Measurements from ENCODE around the gene CASKIN2. TPM values are rescaled to one million over a fixed set of nuclear protein-coding genes. Genes with fewer than 3 reads are reported as not detected.

Gene CASKIN2
- total RNA-seq, 1 experiment from 2014 or later, result 25.4 TPM

DNA sequence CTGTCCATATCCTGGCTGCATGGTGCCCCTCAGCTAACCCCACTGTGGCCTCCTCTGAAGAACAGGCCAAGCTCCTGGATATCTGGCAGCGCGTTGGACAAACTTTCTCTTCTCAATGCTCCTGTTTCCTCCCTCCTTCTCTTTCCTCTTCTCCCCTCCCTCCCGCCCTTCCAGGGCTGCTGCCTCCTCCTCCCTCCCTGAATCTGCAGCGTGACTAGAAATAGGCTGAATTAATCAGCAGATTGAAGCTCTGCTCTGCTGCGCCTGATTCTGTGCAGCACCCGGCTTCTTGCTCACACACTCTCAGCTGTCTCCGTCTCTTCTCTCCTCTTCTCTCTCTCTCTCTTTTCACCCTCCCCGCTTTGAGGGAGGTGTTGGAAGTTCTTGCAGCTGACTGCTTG lies 39.1 kb downstream of the CASKIN2 start:
- CTCF ChIA-PET, result interaction anchor here (0.6 kb wide), 1 partner anchor 214 kb away, joined by 3 read pairs; no protein-coding TSS in a partner anchor
- no peak overlapping the region for H3K4me2 ChIP-seq
- H3K36me3 ChIP-seq (ENCODE audit: low read depth), result peaks cover 7% of the 10 kb centered on the region
- POLR2A ChIA-PET (ENCODE audit: unreplicated experiment), result no interaction called here
- no peak for DNase-seq
- no peaks in the 10 kb centered on the region for H4K20me1 ChIP-seq (ENCODE audit: insufficient read depth)
- H3F3A ChIP-seq (ENCODE audit: insufficient read depth, low read depth), result no peaks in the 10 kb centered on the region
- H3K27me3 ChIP-seq (ENCODE audit: insufficient read depth, low read depth), result no peaks in the 10 kb centered on the region
- TF ChIP-seq, protein P1, sequence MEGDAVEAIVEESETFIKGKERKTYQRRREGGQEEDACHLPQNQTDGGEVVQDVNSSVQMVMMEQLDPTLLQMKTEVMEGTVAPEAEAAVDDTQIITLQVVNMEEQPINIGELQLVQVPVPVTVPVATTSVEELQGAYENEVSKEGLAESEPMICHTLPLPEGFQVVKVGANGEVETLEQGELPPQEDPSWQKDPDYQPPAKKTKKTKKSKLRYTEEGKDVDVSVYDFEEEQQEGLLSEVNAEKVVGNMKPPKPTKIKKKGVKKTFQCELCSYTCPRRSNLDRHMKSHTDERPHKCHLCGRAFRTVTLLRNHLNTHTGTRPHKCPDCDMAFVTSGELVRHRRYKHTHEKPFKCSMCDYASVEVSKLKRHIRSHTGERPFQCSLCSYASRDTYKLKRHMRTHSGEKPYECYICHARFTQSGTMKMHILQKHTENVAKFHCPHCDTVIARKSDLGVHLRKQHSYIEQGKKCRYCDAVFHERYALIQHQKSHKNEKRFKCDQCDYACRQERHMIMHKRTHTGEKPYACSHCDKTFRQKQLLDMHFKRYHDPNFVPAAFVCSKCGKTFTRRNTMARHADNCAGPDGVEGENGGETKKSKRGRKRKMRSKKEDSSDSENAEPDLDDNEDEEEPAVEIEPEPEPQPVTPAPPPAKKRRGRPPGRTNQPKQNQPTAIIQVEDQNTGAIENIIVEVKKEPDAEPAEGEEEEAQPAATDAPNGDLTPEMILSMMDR (conservative IDR thresholded peaks at IDR 0.05), result no peak
- TF ChIP-seq EZH2 (IDR thresholded peaks at IDR 0.05; ENCODE audit: low read depth), result no peak
- no peak overlapping the region for H3K4me3 ChIP-seq
- no peaks in the 10 kb centered on the region for H3K9me2 ChIP-seq (ENCODE audit: insufficient read depth)
- no peaks in the 10 kb centered on the region for H3K79me2 ChIP-seq (ENCODE audit: low read depth)
- H3K4me1 ChIP-seq (replicated peaks; ENCODE audit: insufficient read depth), result no peaks in the 10 kb centered on the region
- no peaks in the 10 kb centered on the region for H3K9me3 ChIP-seq (ENCODE audit: insufficient read depth, low read depth)
- intact Hi-C loops (cut with micrococcal nuclease; ENCODE audit: unreplicated experiment), result no loop called here
- BruUV-seq (replicated peaks), result no TSS peak
- H2AFZ ChIP-seq, result no peak overlapping the region
- H3K27ac ChIP-seq, result no peak overlapping the region

DNA sequence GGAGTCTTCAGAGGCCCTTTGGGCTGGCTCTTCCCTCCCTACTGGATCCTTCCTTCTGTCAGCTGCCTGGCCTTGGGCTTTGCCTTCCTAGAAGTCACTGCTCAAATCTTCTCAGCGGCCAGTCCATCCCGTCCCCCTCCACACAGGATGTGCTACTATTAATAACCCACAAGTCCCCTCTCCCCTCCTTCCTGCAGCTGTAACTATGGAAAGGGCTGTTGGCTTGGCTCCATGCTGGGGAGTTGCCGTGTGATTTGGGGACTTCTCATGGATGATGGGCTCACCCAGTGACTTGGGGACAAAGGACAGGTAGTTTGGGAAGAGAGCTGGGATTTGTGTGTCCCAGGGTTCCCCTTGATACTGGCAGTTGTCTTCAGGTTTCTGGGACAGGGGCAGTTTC lies 39.5 kb downstream of the CASKIN2 start:
- H3K27me3 ChIP-seq (ENCODE audit: insufficient read depth, low read depth), result no peaks in the 10 kb centered on the region
- H4K20me1 ChIP-seq (ENCODE audit: insufficient read depth), result no peaks in the 10 kb centered on the region
- no peak overlapping the region for H3K4me3 ChIP-seq
- CTCF ChIA-PET, result interaction anchor here (0.6 kb wide), 1 partner anchor 213 kb away, joined by 3 read pairs; no protein-coding TSS in a partner anchor
- no peaks in the 10 kb centered on the region for H3K9me3 ChIP-seq (ENCODE audit: insufficient read depth, low read depth)
- TF ChIP-seq, protein P1 (conservative IDR thresholded peaks at IDR 0.05), result no peak
- H3K9me2 ChIP-seq (ENCODE audit: insufficient read depth), result no peaks in the 10 kb centered on the region
- intact Hi-C loops (cut with micrococcal nuclease; ENCODE audit: unreplicated experiment), result no loop called here
- H3K4me2 ChIP-seq, result no peak overlapping the region
- no peaks in the 10 kb centered on the region for H3K4me1 ChIP-seq (replicated peaks; ENCODE audit: insufficient read depth)
- no peak for DNase-seq
- H3K79me2 ChIP-seq (ENCODE audit: low read depth), result no peaks in the 10 kb centered on the region
- POLR2A ChIA-PET (ENCODE audit: unreplicated experiment), result no interaction called here
- no peaks in the 10 kb centered on the region for H3F3A ChIP-seq (ENCODE audit: insufficient read depth, low read depth)
- BruUV-seq (replicated peaks), result no TSS peak
- H2AFZ ChIP-seq, result no peak overlapping the region
- no peak overlapping the region for H3K27ac ChIP-seq
- H3K36me3 ChIP-seq (ENCODE audit: low read depth), result peaks cover 7% of the 10 kb centered on the region

DNA sequence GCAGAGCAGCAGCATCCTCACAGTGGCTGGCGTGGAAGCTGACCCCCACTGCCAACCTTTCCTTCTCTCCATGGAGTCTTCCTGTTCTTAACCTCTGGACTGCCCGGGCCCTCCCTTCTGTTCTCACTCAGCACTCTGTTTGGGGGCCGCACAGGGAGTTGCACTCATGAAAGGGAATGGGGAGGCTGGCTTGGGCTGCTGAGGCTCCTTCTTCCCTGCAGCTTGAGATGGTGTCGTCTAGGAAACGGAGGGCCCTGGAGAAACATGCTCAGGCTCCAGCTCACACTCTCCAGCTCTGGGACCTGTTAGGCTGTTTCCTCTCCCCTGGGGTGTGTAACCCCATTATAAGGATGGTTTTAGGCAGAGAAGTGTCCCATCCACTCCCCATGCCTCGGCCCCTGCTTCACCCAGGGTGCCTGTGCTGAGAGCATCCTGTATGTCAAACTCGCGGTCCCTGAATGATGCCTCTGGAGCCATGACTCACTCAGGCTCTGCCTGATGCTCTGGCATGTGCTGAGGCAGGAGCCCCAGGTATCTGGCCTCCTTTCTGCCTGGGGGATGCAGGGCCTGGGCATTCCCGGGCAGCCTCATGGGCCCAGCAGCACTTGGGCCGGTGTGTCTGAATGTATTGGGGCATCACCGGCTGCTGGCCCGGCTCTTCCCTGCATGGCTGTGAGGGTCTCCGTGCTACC lies 40.0 kb downstream of the CASKIN2 start:
- no peaks in the 10 kb centered on the region for H3K9me3 ChIP-seq (ENCODE audit: insufficient read depth, low read depth)
- POLR2A ChIA-PET (ENCODE audit: unreplicated experiment), result interaction anchor here (0.6 to 0.7 kb wide), 2 partner anchors 155 to 247 kb away, joined by 3 to 5 read pairs; no protein-coding TSS in a partner anchor
- no peaks in the 10 kb centered on the region for H3K79me2 ChIP-seq (ENCODE audit: low read depth)
- H3K27ac ChIP-seq, result no peak overlapping the region
- CTCF ChIA-PET, result interaction anchor here (0.5 kb wide), 1 partner anchor 81 kb away, joined by 9 read pairs; no protein-coding TSS in a partner anchor
- DNase-seq, result no peak
- no peaks in the 10 kb centered on the region for H3F3A ChIP-seq (ENCODE audit: insufficient read depth, low read depth)
- H3K4me3 ChIP-seq, result no peak overlapping the region
- H3K36me3 ChIP-seq (ENCODE audit: low read depth), result peaks cover 7% of the 10 kb centered on the region
- no peak overlapping the region for H2AFZ ChIP-seq
- no peaks in the 10 kb centered on the region for H4K20me1 ChIP-seq (ENCODE audit: insufficient read depth)
- no peaks in the 10 kb centered on the region for H3K9me2 ChIP-seq (ENCODE audit: insufficient read depth)
- BruUV-seq (replicated peaks), result no TSS peak
- H3K4me1 ChIP-seq (replicated peaks; ENCODE audit: insufficient read depth), result no peaks in the 10 kb centered on the region
- H3K4me2 ChIP-seq, result no peak overlapping the region
- no peaks in the 10 kb centered on the region for H3K27me3 ChIP-seq (ENCODE audit: insufficient read depth, low read depth)
- no peak for TF ChIP-seq EZH2 (IDR thresholded peaks at IDR 0.05; ENCODE audit: low read depth)
- TF ChIP-seq, protein P1 (conservative IDR thresholded peaks at IDR 0.05), result no peak
- intact Hi-C loops (cut with micrococcal nuclease; ENCODE audit: unreplicated experiment), result no loop called here
